Measurements from ENCODE around the gene GLDC.

DNA sequence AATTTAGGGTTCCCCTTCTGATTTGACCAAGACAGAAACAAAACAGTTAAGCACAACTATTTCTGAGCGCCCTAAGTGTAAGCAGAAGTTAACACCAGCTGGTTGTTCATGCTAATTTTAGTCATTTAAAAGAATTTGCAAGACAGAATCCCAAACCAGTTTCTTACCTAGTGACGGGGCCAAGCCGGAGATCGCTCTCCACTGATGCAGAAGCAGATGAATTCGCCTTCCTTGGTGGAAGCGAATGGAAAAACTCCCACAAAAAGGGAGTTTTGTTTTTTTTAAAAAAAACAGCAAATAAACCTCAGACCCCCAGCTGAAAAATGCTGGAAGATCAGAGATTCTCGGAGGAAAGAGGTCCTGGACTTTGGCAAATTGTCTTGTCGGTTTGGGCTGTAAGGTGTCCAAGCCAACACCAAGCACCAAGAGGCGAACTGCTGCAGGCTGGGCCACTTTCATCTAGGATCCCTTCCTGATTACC is 47.4 kb upstream of the GLDC start:
- no peak for TF ChIP-seq POLR2A (IDR thresholded peaks at IDR 0.05)
- TF ChIP-seq, protein P1, sequence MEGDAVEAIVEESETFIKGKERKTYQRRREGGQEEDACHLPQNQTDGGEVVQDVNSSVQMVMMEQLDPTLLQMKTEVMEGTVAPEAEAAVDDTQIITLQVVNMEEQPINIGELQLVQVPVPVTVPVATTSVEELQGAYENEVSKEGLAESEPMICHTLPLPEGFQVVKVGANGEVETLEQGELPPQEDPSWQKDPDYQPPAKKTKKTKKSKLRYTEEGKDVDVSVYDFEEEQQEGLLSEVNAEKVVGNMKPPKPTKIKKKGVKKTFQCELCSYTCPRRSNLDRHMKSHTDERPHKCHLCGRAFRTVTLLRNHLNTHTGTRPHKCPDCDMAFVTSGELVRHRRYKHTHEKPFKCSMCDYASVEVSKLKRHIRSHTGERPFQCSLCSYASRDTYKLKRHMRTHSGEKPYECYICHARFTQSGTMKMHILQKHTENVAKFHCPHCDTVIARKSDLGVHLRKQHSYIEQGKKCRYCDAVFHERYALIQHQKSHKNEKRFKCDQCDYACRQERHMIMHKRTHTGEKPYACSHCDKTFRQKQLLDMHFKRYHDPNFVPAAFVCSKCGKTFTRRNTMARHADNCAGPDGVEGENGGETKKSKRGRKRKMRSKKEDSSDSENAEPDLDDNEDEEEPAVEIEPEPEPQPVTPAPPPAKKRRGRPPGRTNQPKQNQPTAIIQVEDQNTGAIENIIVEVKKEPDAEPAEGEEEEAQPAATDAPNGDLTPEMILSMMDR (IDR thresholded peaks at IDR 0.05) = no peak

Data from lower leg skin (tissue), 3 donors.